AG10803 (cell line): ENCODE measurements around the gene CPA1.

ENCODE experiments used
- DNase-seq: peaks from one replicate; pipeline ENCODE4 v3.0.0; 2010; ENCODE audit warnings: low read depth
- H3K4me3 ChIP-seq: 2 replicates; pipeline ENCODE4 v1.5.1; 2011; ENCODE audit warnings: mild to moderate bottlenecking, low read length, control low read depth
- CTCF ChIP-seq: conservative IDR thresholded peaks from 2 replicates; pipeline ENCODE4 v1.5.1; 2011; ENCODE audit warnings: mild to moderate bottlenecking, low read length, control low read depth, inconsistent platforms

CPA1 gene

GRCh38 chr7:130367088-130367755 is 13.1 kb upstream of the CPA1 start:
- TF ChIP-seq CTCF: no peak
- DNase-seq: no peak
- no peak overlapping the region for H3K4me3 ChIP-seq

DNA sequence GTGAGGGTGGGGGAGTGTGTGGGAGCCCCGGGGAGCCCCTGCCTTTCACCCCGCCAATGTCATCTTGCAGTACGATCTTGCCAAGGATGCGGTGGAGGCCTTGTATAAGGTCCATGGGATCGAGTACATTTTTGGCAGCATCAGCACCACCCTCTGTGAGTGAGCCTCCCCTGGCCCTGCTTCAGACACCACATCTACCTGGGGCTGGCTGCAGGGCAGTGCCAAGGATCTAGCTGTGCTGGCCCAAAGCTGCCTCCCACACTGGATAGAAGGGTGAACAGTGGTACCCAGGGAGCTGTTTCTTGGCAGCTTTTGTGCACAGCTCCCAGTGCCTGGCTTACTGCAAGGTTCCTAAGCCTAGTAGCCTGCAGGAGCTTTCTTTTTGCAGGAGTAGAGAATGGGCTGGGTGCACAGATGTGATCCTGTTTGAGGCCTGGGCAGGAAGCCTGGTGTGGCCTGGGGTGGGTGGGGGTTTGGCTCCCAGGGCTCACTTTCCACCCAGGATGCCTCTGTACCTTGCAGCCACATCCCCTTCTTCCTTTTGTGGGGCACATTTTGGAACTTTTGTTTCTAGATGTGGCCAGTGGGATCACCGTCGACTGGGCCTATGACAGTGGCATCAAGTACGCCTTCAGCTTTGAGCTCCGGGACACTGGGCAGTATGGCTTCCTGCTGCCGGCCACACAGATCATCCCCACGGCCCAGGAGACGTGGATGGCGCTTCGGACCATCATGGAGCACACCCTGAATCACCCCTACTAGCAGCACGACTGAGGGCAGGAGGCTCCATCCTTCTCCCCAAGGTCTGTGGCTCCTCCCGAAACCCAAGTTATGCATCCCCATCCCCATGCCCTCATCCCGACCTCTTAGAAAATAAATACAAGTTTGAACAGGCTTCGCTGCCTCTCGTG is 12.2 kb upstream of the CPA1 start:
- no peak for TF ChIP-seq CTCF
- DNase-seq: no peak
- H3K4me3 ChIP-seq: no peak overlapping the region

GRCh38 chr7:130369110-130369711 is 11.1 kb upstream of the CPA1 start:
- H3K4me3 ChIP-seq: peak overlapping the region; percentile 4
- TF ChIP-seq CTCF: no peak
- DNase-seq: peak; percentile 99

- no peak overlapping the region for H3K4me3 ChIP-seq
- no peak for DNase-seq
- TF ChIP-seq CTCF: no peak
Observed at GRCh38 chr7:130369831-130370550, 10.3 kb upstream of the CPA1 start.

- TF ChIP-seq CTCF: no peak
- no peak overlapping the region for H3K4me3 ChIP-seq
- peak; percentile 79 for DNase-seq
Observed at GRCh38 chr7:130371046-130371445, 9.2 kb upstream of the CPA1 start.

DNA sequence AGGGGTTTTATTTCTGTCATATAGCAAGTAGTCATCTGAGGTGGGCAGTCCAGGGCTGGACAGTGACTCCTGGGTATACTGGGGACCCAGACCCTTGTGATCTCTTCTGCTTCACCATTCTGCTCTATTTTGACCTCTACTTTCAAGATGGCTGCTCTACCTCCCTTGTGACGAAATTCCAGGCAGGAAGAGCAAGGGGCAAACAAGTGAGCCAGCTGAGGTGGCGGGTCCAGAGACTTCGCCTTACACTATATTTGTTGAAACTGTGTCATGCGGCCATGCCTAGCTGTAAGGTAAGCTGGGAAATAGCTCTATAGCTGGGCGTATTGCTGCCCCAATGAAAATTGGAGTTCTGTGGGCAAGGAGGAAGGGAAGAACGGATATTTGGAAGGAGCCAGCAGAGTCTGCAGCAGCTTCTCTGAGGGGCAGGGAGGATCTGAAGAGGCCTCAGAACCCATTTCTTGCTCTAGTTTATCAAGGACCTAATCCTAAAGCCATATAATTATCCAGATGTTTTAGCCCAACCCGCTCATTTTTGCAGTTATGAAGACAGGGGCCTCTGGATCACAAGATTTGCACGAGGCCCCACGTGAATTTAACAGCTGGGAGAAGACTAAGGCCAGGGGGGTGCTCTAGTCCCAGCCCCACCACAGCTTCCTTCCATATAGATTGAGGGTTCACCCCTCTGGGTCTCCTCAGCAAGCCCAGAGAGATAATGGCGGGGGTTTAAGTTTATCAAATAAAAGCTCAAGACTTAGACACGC is 7.7 kb upstream of the CPA1 start:
- H3K4me3 ChIP-seq: no peak overlapping the region
- no peak for TF ChIP-seq CTCF
- DNase-seq: no peak
